Mesenteric fat pad (tissue), 1 donor: ENCODE results near the gene DRC3. TPM values are rescaled to one million over a fixed set of nuclear protein-coding genes. Genes with fewer than 3 reads are reported as not detected.
A peak's percentile ranks its signal among the peaks of the same experiment; 100 is the strongest.

Source experiments
- DNase-seq: peaks from one replicate; pipeline ENCODE4 v3.0.0-alpha.2; 2020; ENCODE audit warnings: low spot score
- total RNA-seq: library from RNA; stranded (reverse); fragmentation: NEBNext Ultra II Directional; extraction: Animal tissue kit (Norgen Biotek cat#: 25700); gene quantifications from one replicate; pipeline ENCODE4 v1.2.1, GENCODE V29; 2021
- donor health status: DM: yes; HTN: yes; CAD: no.

The DRC3 gene
- total RNA-seq, 1 donor from 2014 or later: 0.32 TPM

GRCh38 chr17:18020971-18021370 is 48.3 kb downstream of the DRC3 start:
- DNase-seq: peak; percentile 71

- no peak for DNase-seq
Measured at GRCh38 chr17:18021372-18021771, 48.7 kb downstream of the DRC3 start.

GRCh38 chr17:18025241-18025944 is 52.7 kb downstream of the DRC3 start:
- DNase-seq: peak; percentile 26

GRCh38 chr17:18025945-18026776 is 53.5 kb downstream of the DRC3 start:
- DNase-seq: peak; percentile 83

- peak; percentile 75 for DNase-seq
Measured at GRCh38 chr17:18027280-18027679, 54.6 kb downstream of the DRC3 start.

GRCh38 chr17:18028114-18028951 is 55.7 kb downstream of the DRC3 start:
- DNase-seq: peak; percentile 49

GRCh38 chr17:18028952-18029540 is 56.4 kb downstream of the DRC3 start:
- DNase-seq: peak; percentile 22

GRCh38 chr17:18031955-18032354 is 59.3 kb downstream of the DRC3 start:
- DNase-seq: peak; percentile 60

GRCh38 chr17:18033442-18034099 is 60.9 kb downstream of the DRC3 start:
- DNase-seq: peak; percentile 18

GRCh38 chr17:18035704-18036103 is 63.0 kb downstream of the DRC3 start:
- DNase-seq: no peak

GRCh38 chr17:18037486-18037885 is 64.8 kb downstream of the DRC3 start:
- DNase-seq: peak; percentile 3

GRCh38 chr17:18038149-18038850 is 65.6 kb downstream of the DRC3 start:
- DNase-seq: no peak

GRCh38 chr17:18038861-18039534 is 66.3 kb downstream of the DRC3 start, which contains the start of the genes ATPAF2 and GID4:
ATPAF2 (minus strand) TSS chr17:18039168; CDS start chr17:18039013, 155 bp downstream.
GID4 (plus strand) TSS chr17:18039408; CDS start chr17:18039465, 57 bp downstream.
- DNase-seq: peak; percentile 100

- no peak for DNase-seq
Measured at GRCh38 chr17:18039535-18040260, 67.0 kb downstream of the DRC3 start.

- DNase-seq: no peak
Measured at GRCh38 chr17:18040261-18040858, 67.7 kb downstream of the DRC3 start.

GRCh38 chr17:18041776-18042175 is 69.1 kb downstream of the DRC3 start:
- no peak for DNase-seq

- no peak for DNase-seq
Measured at GRCh38 chr17:18042983-18043382, 70.3 kb downstream of the DRC3 start.

- no peak for DNase-seq
Measured at GRCh38 chr17:18043491-18043890, 70.8 kb downstream of the DRC3 start.
